Cardiac septum (tissue), 1 donor: ENCODE results near the gene ZNF426. TPM values are rescaled to one million over a fixed set of nuclear protein-coding genes. Genes with fewer than 3 reads are reported as not detected.
"Not testable (repeated sequence)": the region's sequence is repeated elsewhere in the genome, so short reads cannot be mapped to it uniquely, and the experiment has no call there.

ENCODE experiments used
- DNase-seq: peaks from one replicate; pipeline ENCODE4 v3.0.0-alpha.2; 2020; ENCODE audit warnings: low spot score
- intact Hi-C: fragments of 100-400 bp; cut with DNase I; formaldehyde crosslinking; loops from one replicate; pipeline ENCODE4 v1.14.0; 2022
- long read RNA-seq: library from polyadenylated mRNA; unstranded; transcript quantifications from one replicate; pipeline ENCODE4 v2.0.0, GENCODE V29; 2021
- total RNA-seq: library from RNA; stranded (reverse); fragmentation: NEBNext Ultra II Directional; extraction: Animal tissue kit (Norgen Biotek cat#: 25700); gene quantifications from one replicate; pipeline ENCODE4 v1.2.1, GENCODE V29; 2021
- donor health status: DM: no; HTN: no; CAD: no.

Gene ZNF426
- total RNA-seq = 14.8 TPM
- long read RNA-seq, full-length matches to known transcripts = 5 of 25 reads
- long read RNA-seq, partial matches to known transcripts = 13 of 25 reads
- long read RNA-seq, other reads (novel, unspliced or antisense) = 7 of 25 reads

DNA sequence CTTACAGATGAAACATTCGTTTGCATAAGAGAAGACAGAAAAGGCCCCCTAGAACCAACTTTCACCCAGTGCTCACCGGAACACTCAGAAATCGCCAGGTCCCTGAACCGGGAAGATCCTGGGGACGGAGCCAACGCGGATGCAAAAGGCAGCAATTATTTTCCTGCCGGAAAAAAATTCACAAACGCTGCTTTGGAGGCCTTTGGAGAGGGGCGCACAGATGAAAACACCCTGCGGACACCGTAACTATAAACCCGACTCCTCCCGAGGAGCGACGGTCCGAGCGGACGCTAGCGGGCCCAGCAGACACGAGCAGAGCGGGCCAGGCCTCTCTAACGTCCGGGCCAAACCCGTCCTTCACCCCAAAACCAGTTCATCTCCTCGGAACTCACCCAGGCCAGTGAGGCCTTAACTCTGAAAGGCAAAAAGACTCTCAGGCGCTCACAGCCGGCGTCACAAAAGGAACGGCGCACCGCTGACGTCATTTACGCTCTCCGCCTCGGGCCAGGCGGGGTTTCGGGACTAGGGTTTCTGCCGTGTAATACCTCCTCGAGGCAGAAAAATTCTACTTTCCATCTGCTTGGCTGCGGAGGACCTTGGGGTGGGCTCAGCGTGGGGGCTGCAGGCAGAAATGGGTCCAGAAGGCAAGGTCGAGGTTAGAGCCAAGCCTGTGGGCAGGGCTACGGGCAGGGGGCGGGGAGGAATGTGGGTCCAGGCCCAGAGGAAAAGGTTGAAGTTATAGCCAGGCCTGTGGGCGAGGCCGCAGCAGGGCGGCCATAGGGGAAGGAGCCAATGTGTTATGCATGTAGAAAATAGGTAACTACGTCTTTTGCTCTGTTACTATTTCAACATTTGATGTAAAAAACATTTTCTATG, at the start of gene ZNF426:
ZNF426 (minus strand) TSS at position 463 of the 876 bp plus-strand sequence. CDS start 2,413 bp downstream, outside the sequence.
- peak; percentile 95 for DNase-seq
- intact Hi-C loops = loop anchor here (5.0 kb wide), 2 partner anchors 44 to 226 kb away; partner anchors contain the start of gene ZNF121

DNA sequence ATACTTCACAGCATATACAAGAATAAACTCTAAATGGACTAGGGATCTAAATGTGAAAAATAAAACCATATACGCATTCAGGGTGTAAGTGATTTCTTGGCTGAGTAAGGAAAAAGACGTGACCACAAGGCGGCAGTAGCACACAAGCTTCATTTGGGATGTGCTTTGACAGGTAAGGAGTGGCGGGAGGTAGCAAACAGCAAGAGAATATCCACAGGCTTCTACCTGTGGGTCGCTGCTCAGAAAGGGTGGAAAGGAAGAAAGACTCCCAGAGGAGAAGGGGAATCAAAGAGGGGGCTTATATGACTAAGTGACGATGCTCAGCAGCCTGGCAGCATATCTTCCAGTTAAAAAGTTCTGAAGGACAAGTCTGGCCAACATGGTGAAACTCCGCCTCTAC, 48.3 kb upstream of the ZNF426 start:
- peak; percentile 76 for DNase-seq
- intact Hi-C loops = loop anchor here (10.0 kb wide), 1 partner anchor 272 kb away; no protein-coding TSS in a partner anchor

DNA sequence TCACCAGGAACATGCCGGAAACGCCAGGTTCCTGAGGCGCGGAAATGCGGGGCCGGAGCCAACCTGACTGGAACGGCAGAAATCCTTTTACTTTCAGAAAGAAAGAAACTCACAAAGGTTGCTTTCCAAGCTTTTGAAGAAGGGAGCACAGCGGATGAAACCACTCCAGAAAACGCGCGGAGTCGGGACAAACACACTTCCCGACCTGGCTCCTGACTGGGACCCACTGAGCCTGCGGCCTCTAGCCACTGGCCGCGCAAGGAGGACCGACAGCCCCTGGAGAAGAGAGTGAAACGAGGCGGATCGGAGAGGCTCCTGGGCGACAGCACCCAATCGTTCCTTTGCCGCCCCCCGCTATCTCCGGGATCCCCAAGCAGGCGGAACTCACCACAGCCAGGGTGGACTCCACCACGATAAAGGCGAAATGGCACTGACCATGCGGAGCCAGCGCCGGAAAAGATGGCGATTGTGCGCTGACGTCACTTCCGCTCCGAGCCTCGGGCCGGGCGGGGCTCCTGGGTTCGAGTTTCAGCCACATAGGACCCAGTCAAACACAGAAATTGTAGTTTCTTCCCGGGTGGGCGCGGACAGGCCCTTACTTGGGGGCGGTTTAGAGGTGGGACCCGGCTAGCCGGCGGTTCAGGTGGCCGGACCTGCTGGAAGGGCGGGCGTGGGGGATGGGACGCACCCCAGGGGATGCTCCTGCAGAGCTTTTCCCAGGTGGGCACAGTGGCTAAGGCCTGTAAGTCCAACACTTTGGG, 45.8 kb upstream of the ZNF426 start, which contains the start of gene ZNF121:
ZNF121 (minus strand) TSS at position 432 of the 761 bp plus-strand sequence. CDS start 16,407 bp downstream, outside the sequence.
- peak; percentile 93 for DNase-seq
- intact Hi-C loops = loop anchor here (2.0 to 10.0 kb wide), 3 partner anchors 37 to 269 kb away; partner anchors contain the start of genes ZNF426 and ZNF561

DNA sequence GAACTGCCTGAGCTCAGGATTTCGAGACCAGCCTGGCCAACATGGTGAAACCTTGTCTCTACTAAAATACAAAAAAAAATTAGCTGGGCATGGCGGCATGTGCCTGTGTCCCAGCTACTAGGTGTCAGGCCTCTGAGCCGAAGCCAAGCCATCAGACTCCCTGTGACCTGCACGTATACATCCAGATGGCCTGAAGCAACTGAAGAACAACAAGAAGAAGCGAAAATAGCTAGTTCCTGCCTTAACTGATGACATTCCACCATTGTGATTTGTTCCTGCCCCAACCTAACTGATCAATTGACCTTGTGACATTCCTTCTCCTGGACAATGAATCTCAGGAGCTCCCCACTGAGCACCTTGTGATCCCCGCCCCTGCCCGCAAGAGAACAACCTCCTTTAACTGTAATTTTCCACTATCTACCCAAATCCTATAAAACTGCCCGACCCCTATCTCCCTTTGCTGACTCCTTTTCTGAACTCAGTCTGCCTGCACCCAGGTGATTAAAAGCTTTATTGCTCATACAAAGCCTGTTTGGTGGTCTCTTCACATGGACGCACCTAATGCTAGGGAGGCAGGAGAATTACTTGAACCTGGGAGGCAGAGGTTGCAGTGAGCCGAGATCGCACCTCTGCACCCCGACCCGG, 43.8 kb upstream of the ZNF426 start:
- DNase-seq = not testable (repeated sequence)
- intact Hi-C loops = loop anchor here (5.0 to 10.0 kb wide), 2 partner anchors 45 to 267 kb away; partner anchors contain the start of gene ZNF426

DNA sequence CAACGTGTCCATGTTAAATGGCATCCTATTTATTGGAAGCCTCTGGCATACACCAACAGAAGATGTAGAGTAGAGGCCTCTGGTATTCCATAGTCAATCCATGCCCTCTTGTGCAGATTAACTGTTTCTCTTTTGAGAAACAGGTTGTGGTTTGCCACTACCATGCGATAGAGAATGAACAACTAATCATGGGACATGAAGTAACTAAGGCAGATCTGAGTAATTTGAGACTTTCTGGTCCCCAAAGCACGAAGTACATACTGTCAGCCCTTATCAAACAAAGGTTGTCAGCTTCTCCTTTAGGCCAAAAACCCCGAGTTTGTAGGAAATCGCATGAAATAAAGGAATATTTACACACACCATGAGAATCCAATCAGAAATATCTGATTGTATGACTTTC, 42.3 kb upstream of the ZNF426 start:
- DNase-seq = no peak
- intact Hi-C loops = loop anchor here (5.0 to 10.0 kb wide), 2 partner anchors 43 to 266 kb away; partner anchors contain the start of gene ZNF426

DNA sequence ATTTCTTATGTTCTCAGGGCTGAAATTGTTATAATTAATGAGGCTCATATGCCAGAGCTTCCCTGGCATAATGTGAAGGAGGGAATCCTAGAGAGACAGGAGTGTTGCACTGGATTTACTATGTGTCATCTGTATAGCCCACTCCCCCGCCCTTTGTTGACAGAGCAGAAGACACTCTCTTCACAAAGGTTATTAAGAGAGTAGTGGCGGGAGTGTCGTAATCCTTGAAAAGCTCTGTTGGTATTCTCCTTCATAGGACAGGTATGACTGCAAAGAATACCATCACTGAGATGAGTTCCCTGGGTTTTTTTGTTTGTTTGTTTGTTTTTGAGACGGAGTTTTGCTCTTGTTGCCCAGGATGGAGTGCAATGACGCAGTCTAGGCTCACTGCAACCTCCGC, 31.8 kb upstream of the ZNF426 start:
- intact Hi-C loops = no loop called here
- DNase-seq = no peak

DNA sequence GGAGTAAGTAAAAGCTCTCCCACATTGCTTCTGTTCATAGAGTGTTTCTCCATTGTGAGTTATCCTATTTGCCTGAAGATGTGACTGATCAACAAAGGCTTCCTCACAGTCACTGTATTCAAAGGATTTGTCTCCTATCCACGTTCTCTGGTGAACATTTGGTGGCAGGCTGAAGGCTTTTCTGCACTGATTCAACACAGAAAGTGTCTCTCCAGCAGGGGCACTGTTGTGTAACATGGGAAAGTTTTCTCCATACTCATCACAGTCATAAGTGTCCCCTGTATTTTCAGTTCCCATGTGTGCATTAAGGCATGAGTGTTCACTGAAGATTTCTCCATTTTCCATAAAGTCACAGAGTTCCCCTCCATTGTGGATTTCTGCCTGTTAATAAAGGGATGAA, 28.3 kb upstream of the ZNF426 start:
- intact Hi-C loops = no loop called here
- no peak for DNase-seq

DNA sequence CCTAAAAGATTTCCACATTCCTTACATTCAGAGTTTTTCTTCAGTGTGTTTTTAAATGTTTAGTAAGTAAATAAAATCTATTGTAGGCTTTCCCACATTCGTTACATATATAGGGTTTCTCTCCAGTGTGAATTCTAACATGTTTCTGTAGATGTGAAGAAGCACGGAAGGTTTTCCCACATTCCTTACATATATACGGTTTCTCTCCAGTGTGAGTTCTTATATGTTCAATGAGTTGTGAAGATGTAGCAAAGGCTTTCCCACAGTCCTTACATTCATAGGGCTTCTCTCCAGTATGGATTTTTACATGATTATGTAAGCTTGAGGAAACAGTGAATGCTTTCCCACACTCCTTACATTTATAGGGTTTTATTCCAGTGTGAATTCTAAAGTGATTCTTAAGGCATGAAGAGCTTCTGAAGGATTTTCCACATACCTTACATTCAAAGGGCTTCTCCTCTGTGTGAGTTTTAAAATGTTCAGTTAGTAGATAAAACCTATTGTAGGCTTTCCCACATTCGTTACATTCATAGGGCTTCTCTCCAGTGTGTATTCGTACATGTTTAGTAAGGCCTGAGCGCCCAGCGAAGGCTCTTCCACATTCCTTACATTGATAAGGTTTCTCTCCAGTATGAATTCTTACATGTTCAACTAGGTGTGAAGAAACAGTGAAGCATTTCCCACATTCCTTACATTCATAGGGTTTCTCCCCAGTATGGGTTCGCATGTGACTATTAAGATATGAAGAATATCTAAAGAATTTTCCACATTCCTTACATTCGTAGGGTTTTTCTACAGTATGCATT, 27.7 kb upstream of the ZNF426 start:
- intact Hi-C loops = no loop called here
- no peak for DNase-seq

DNA sequence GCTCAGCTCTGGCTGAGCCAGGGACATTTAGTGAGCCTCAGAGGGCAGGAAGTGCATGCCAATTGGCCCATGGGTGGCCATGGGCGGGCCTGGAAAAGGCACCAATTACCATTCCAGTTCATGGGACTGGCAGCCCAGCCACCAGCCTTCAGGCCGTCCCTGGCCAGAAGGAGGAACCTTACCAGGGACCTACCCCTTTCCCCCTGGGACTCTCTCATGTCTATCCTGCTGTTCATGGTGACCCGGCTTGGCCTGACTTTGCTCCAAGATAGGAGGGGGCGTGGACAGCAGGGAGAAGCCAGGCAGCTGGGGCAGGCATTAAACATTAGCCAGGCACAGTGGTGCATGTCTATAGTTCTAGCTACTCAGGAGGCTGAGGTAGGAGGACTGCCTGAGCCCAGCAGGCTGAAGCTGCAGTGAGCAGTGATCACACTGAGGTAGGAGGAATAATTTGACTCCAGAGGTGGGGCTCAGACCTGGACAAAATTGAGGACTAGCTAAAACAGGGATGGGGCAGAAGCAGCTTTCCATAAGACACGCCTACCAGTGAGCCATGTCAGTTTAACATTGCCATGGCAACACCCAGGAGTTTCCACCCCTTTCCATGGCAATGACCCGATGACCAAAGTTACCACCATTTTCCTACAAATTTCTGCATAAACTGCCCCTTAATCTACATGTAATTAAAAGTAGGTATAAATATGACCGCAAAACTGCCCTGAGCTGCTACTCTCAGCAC, 14.3 kb upstream of the ZNF426 start:
- intact Hi-C loops = no loop called here
- DNase-seq = no peak

DNA sequence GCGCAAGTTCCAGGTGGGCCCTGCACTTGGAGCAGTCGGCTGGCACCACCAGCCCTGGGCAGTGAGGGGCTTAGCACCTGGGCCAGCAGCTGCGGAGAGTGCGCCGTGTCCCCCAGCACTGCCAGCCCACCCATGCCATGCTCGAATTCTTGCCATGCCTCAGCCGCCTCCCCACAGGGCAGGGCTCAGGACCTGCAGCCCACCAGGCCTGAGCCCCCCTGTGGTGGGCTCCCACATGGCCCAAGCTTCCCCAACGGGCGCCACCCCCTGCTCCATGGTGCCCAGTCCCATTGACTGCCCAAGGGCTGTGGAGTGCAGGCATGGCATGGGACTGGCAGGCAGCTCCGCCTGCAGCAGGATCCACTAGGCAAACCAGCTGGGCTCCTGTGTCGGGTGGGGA, 9.4 kb upstream of the ZNF426 start:
- intact Hi-C loops = no loop called here
- no peak for DNase-seq

DNA sequence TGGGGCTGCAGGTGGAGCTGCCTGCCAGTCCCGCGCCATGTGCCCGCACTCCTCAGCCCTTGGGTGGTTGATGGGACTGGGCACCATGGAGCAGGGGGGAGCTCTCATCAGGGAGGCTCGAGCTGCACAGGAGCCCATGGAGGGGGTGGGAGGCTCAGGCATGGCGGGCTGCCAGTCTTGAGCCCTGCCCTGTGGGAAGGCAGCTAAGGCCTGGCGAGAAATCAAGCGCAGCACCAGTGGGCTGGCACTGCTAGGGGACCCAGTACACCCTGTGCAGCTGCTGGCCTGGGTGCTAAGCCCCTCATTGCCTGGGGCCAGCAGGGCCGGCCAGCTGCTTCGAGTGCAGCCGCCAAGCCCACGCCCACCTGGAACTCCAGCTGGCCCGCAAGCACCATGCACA, 2.8 kb upstream of the ZNF426 start:
- intact Hi-C loops, DNase-seq: not testable (repeated sequence)

DNA sequence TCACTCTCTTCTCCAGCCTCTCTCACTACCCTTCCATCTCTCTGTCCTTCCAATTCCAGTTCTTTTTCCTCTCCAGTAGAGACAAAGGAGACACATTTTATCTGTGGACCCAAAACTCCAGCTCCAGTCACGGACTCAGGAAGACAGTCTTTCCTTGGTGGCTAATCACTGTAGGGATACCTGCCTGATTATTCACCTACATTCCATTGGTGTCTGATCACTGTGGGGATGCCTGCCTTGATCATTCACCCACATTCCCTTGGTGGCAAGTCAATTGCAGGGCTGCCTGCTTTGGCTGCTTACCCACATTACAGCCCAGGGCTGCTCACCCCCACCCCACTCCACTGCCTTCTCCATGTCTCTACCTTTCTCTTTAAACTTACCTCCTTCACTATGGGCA, 1.5 kb upstream of the ZNF426 start:
- intact Hi-C loops = loop anchor here (5.0 kb wide), 2 partner anchors 42 to 228 kb away; partner anchors contain the start of gene ZNF121
- not testable (repeated sequence) for DNase-seq

DNA sequence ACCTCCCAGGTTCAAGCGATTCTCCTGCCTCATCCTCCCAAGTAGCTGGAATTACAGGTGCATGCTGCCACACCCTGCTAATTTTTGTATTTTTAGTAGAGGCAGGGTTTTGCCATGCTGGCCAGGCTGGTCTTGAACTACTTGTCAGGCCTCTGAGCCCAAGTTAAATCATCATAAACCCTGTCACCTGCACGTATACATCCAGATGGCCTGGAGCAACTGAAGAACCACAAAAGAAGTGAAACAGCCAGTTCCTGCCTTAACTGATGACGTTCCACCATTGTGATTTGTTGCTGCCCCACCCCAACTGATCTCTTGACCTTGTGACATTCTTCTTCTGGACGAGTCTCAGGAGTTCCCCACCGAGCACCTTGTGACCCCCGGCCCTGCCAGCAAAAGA, 756 bp upstream of the ZNF426 start:
- intact Hi-C loops = loop anchor here (5.0 kb wide), 2 partner anchors 43 to 227 kb away; partner anchors contain the start of gene ZNF121
- not testable (repeated sequence) for DNase-seq

DNA sequence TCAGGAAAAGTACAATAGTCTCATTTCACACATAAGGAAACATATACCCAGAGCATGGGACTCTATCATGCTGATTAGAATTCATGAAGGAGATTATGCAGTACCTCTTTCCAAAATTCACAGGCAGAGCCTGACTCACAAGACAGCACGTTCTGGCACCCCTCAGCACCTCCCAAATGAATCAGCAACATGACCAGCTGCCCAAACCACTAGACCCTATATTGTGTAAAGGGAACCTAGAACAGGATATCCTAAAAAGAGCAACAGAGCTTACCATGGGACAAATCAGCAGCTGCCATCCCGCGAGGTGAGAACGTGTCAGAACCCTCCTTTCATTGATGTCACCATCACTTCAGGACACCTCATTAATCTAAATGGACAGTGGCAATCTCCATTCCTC, 2.5 kb downstream of the ZNF426 start:
- DNase-seq = no peak

DNA sequence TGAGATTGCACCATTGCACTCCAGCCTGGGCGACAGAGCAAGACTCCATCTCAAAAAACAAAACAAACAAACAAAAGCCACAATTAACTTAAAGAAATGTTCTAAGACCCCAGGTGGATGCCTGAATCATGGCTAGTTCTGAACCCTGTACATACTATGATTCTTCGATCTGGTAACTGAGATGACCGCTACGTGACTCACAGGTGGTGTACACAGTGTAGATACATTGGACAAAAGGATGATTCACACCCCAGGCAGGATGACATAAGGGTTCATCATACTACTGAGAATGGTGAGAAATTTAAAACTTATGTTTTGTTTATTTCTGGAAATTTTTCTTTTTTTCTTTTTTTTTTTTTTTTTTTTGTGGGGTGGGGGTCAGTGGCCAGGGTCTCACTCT, 6.5 kb downstream of the ZNF426 start:
- no peak for DNase-seq
- intact Hi-C loops = no loop called here

More for the DNA sequence above, 2.5 kb downstream of the ZNF426 start:
- intact Hi-C loops = loop anchor here (5.0 kb wide), 2 partner anchors 46 to 224 kb away; partner anchors contain the start of gene ZNF121

DNA sequence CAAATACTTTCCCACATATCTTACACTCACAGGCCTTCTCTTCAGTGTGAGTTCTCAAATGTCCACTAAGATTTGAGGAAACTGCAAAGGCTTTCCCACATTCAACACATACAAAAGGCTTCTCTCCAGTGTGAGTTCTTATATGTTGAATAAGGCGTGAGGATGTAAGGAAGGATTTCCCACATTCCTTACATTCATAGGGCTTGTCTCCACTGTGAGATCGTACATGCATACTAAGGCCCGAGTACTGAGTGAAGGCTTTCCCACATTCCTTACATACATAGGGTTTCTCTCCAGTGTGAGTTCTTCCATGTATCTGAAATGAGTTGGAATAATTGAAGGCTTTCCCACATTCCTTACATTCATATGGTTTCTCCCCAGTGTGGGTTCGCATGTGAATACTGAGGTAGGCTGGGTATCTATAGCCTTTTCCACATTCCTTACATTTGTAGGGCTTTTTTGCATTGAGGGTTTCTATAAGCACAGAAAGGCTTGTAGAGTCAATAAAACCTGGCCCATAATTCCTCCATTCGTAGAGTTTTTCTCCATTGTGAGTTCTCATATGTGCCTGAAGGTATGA, 9.6 kb downstream of the ZNF426 start:
- intact Hi-C loops = no loop called here
- DNase-seq = no peak

DNA sequence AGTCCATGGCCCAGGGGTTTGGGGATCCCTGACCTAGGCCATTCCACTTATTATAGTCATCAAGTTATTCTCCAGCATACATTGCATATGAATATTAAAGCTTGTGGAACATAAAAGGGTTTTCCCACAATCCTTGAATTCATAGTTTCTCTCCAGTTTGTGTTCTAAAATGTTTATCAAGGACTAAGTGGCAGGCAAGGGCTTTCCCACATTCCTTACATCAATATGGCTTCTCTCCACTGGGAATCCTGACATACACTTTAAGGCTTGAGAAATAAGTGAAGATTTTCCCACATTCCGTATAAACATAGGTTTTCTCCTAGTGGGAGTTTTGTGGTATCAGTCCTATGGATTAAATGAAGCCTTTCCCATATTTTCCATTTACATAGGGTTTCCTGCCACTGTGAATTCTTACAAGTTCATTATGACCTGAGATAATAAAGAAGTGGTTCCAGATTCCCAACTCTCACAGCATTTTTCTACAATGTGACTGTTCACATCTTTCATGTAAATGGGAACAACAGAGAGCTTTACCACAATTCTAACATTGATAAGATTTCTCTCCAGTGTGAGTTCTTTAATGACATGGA, 14.5 kb downstream of the ZNF426 start:
- DNase-seq = no peak
- intact Hi-C loops = no loop called here
